COR-L47 (cell line): Measurements from ENCODE around the gene OCIAD2.
"Not testable (repeated sequence)": the region's sequence is repeated elsewhere in the genome, so short reads cannot be mapped to it uniquely, and the experiment has no call there.

Experiments used
- DNase-seq: peaks from one replicate; lab custom pipeline; 2025; lab: John Stamatoyannopoulos, UW

Gene OCIAD2

GRCh38 chr4:48907706-48908477 is 1.3 kb upstream of the OCIAD2 start:
- DNase-seq, result no peak

GRCh38 chr4:48905363-48906015 is 1.1 kb downstream of the OCIAD2 start:
- no peak for DNase-seq

GRCh38 chr4:48904541-48905142 is 1.9 kb downstream of the OCIAD2 start:
- no peak for DNase-seq

GRCh38 chr4:48904101-48904500 is 2.5 kb downstream of the OCIAD2 start:
- no peak for DNase-seq

GRCh38 chr4:48902266-48902665 is 4.3 kb downstream of the OCIAD2 start:
- DNase-seq, result no peak

- DNase-seq, result no peak
Measured at GRCh38 chr4:48901196-48901595, 5.4 kb downstream of the OCIAD2 start.

- no peak for DNase-seq
Measured at GRCh38 chr4:48899950-48900349, 6.6 kb downstream of the OCIAD2 start.

GRCh38 chr4:48899432-48899749 is 7.2 kb downstream of the OCIAD2 start:
- DNase-seq, result no peak

- no peak for DNase-seq
Measured at GRCh38 chr4:48898733-48899431, 7.7 kb downstream of the OCIAD2 start.

- no peak for DNase-seq
Measured at GRCh38 chr4:48896845-48897244, 9.7 kb downstream of the OCIAD2 start.

GRCh38 chr4:48891028-48891619 is 15.4 kb downstream of the OCIAD2 start:
- no peak for DNase-seq

GRCh38 chr4:48889750-48890149 is 16.8 kb downstream of the OCIAD2 start:
- DNase-seq, result not testable (repeated sequence)

GRCh38 chr4:48881646-48882045 is 24.9 kb downstream of the OCIAD2 start:
- not testable (repeated sequence) for DNase-seq

- no peak for DNase-seq
Measured at GRCh38 chr4:48879561-48880442, 26.8 kb downstream of the OCIAD2 start.

- DNase-seq, result no peak
Measured at GRCh38 chr4:48877827-48878535, 28.6 kb downstream of the OCIAD2 start.

- DNase-seq, result not testable (repeated sequence)
Measured at GRCh38 chr4:48864696-48865095, 41.9 kb downstream of the OCIAD2 start.

- no peak for DNase-seq
Measured at GRCh38 chr4:48863728-48864127, 42.8 kb downstream of the OCIAD2 start.

- no peak for DNase-seq
Measured at GRCh38 chr4:48862661-48863060, 43.9 kb downstream of the OCIAD2 start.

- no peak for DNase-seq
Measured at GRCh38 chr4:48862038-48862437, 44.5 kb downstream of the OCIAD2 start.

- DNase-seq, result no peak
Measured at GRCh38 chr4:48858130-48858529, 48.4 kb downstream of the OCIAD2 start.

- no peak for DNase-seq
Measured at GRCh38 chr4:48854982-48855381, 51.6 kb downstream of the OCIAD2 start.
